LNCaP clone FGC (cell line): ENCODE results near the gene MTG2.

Experiments
- DNase-seq: peaks from one replicate; pipeline ENCODE4 v3.0.0-alpha.2; 2011; ENCODE audit warnings: low read depth
- H3K4me3 ChIP-seq: 2 replicates; pipeline ENCODE4 v1.5.1; 2011; ENCODE audit warnings: mild to moderate bottlenecking, low read depth, low read length, control low read depth
- TF ChIP-seq, protein P1 (sequence below): IDR thresholded peaks from 2 replicates; pipeline ENCODE4 v1.5.1; 2012; ENCODE audit warnings: mild to moderate bottlenecking; ENCODE audit not compliant: control insufficient read depth, insufficient read depth; ENCODE audit errors: extremely low read depth

MTG2 gene

DNA sequence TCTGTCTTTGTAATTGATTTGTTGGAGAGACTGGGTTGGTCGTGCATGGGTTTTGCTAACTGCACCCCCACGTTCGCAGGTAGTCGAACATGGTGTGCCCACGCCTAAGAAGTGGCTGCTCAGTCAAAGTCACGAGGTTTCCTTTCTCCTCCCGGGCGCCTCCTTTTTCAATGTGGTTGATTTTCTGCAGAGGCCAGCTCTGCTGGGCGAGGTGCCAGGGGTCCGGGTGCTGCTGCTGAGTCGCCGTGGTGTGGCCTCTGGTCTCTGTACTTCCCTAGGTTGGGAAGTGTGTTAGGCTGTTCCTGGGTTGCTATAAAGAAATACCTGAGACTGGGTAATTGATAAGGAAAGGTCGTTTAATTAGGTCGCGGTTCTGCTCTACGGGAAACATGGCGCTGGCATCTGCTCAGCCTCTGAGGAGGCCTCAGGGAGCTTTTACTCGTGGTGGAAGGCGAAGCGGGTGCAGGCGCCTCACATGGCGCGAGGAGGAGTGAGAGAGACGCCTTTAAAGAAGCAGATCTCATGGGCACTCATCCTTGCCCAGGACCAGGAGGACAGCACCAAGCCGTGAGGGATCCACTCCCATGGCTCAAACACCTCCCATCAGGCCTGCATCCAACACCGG is 69.6 kb downstream of the MTG2 start:
- TF ChIP-seq, protein P1, sequence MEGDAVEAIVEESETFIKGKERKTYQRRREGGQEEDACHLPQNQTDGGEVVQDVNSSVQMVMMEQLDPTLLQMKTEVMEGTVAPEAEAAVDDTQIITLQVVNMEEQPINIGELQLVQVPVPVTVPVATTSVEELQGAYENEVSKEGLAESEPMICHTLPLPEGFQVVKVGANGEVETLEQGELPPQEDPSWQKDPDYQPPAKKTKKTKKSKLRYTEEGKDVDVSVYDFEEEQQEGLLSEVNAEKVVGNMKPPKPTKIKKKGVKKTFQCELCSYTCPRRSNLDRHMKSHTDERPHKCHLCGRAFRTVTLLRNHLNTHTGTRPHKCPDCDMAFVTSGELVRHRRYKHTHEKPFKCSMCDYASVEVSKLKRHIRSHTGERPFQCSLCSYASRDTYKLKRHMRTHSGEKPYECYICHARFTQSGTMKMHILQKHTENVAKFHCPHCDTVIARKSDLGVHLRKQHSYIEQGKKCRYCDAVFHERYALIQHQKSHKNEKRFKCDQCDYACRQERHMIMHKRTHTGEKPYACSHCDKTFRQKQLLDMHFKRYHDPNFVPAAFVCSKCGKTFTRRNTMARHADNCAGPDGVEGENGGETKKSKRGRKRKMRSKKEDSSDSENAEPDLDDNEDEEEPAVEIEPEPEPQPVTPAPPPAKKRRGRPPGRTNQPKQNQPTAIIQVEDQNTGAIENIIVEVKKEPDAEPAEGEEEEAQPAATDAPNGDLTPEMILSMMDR: no peak
- no peak for DNase-seq

More for the DNA sequence above, 69.6 kb downstream of the MTG2 start:
- no peak overlapping the region for H3K4me3 ChIP-seq
